Aorta (tissue), 5 donors: ENCODE measurements around the gene CXCL16. TPM values are rescaled to one million over a fixed set of nuclear protein-coding genes. Genes with fewer than 3 reads are reported as not detected.
A peak's percentile ranks its signal among the peaks of the same experiment; 100 is the strongest.

Experiments used
- ATAC-seq: fragments of 200-7000 bp; cut with Tn5 transposase; one replicate; pipeline ENCODE4 v1.9.1; 2022; ENCODE audit warnings: moderate library complexity; ENCODE audit not compliant: low FRiP score
- DNase-seq, 2 donors: peaks; one replicate each; pipeline ENCODE4 v3.0.0-alpha.2; 2020
- H3K27ac ChIP-seq, 2 donors: one replicate each; pipeline ENCODE4 v1.5.1; 2013; ENCODE audit warnings: low read length in 2 of 2, mild to moderate bottlenecking in 2 of 2, moderate library complexity in 2 of 2, control low read depth in 1 of 2, inconsistent platforms in 1 of 2, low read depth in 1 of 2
- H3K27me3 ChIP-seq, 2 donors: one replicate each; pipeline ENCODE4 v1.6.1; 2013; ENCODE audit warnings: control low read depth in 1 of 2, low read length in 1 of 2, mild to moderate bottlenecking in 1 of 2, moderate library complexity in 1 of 2; ENCODE audit not compliant: insufficient read depth in 2 of 2, control insufficient read depth in 1 of 2
- H3K36me3 ChIP-seq, 2 donors: one replicate each; pipeline ENCODE4 v1.6.1; 2013; ENCODE audit warnings: control low read depth in 1 of 2, low read length in 1 of 2, mild to moderate bottlenecking in 1 of 2; ENCODE audit not compliant: insufficient read depth in 2 of 2, control insufficient read depth in 1 of 2
- H3K4me1 ChIP-seq, 2 donors: one replicate each; pipeline ENCODE4 v1.6.1; 2013; ENCODE audit warnings: low read length in 2 of 2, control low read depth in 1 of 2, mild to moderate bottlenecking in 1 of 2, moderate library complexity in 1 of 2; ENCODE audit not compliant: insufficient read depth in 2 of 2, control insufficient read depth in 1 of 2
- H3K4me3 ChIP-seq, 2 donors: one replicate each; pipeline ENCODE4 v1.5.1; 2013; ENCODE audit warnings: low read length in 2 of 2, control low read depth in 1 of 2, mild to moderate bottlenecking in 1 of 2
- H3K9me3 ChIP-seq: one replicate; pipeline ENCODE4 v1.6.1; 2013; ENCODE audit warnings: mild to moderate bottlenecking, low read length; ENCODE audit not compliant: control insufficient read depth
- WGBS, 2 donors: extraction: QIAGEN DNeasy Blood & Tissue Kit; methylation state at CpG; one replicate each; pipeline ENCODE4 v1.1.7; 2013; 5-methylcytosine and 5-hydroxymethylcytosine counted together
- intact Hi-C, 2 donors: fragments of 100-400 bp; cut with DNase I; formaldehyde crosslinking; loops; one replicate each; pipeline versions ENCODE4 v1.14.2 to v1.15.0; 2022
- long read RNA-seq, 2 donors: library from polyadenylated mRNA; unstranded; transcript quantifications; one replicate each; pipeline ENCODE4 v2.0.0, GENCODE V29; 2020 to 2021
- polyA plus RNA-seq, 2 donors: library from polyadenylated mRNA; stranded (reverse); fragments of 200-250 nt; gene quantifications; one replicate each; pipeline ENCODE4 v1.2.3, GENCODE V29; 2013
- total RNA-seq, 2 donors: library from RNA; stranded (reverse); fragmentation: NEBNext Ultra II Directional; extraction: Animal tissue kit (Norgen Biotek cat#: 25700); gene quantifications; one replicate each; pipeline ENCODE4 v1.2.1, GENCODE V29; 2021
- donor health status: healthy with polysubstance abuse.
- donor health status: Bipolar disorder and iron deficiency.
- donor health status: DM: no; HTN: no; CAD: no.
- donor health status: DM: no; HTN: no; CAD: no.
- donor health status: DM: yes; HTN: yes; CAD: no.

Gene CXCL16
- 10 to 100 TPM; 35.9 to 64.0 TPM for total RNA-seq
- polyA plus RNA-seq = 10 to 100 TPM; 11.0 to 33.7 TPM
- long read RNA-seq, donor 1, transcript CXCL16-203 (5 exons, 1,668 nt) = minor isoform, 19 of 220 reads
- long read RNA-seq, donor 1, transcript CXCL16-201 (6 exons, 2,222 nt) = major isoform, 163 of 220 reads
- long read RNA-seq, donor 1, partial matches to known transcripts = 37 of 220 reads
- long read RNA-seq, donor 1, other reads (novel, unspliced or antisense) = 1 of 220 reads
- long read RNA-seq, donor 2, transcript CXCL16-201 (6 exons, 2,222 nt) = major isoform, 49 of 70 reads
- long read RNA-seq, donor 2, transcript CXCL16-203 (5 exons, 1,668 nt) = minor isoform, 7 of 70 reads
- long read RNA-seq, donor 2, partial matches to known transcripts = 13 of 70 reads
- long read RNA-seq, donor 2, other reads (novel, unspliced or antisense) = 1 of 70 reads

DNA sequence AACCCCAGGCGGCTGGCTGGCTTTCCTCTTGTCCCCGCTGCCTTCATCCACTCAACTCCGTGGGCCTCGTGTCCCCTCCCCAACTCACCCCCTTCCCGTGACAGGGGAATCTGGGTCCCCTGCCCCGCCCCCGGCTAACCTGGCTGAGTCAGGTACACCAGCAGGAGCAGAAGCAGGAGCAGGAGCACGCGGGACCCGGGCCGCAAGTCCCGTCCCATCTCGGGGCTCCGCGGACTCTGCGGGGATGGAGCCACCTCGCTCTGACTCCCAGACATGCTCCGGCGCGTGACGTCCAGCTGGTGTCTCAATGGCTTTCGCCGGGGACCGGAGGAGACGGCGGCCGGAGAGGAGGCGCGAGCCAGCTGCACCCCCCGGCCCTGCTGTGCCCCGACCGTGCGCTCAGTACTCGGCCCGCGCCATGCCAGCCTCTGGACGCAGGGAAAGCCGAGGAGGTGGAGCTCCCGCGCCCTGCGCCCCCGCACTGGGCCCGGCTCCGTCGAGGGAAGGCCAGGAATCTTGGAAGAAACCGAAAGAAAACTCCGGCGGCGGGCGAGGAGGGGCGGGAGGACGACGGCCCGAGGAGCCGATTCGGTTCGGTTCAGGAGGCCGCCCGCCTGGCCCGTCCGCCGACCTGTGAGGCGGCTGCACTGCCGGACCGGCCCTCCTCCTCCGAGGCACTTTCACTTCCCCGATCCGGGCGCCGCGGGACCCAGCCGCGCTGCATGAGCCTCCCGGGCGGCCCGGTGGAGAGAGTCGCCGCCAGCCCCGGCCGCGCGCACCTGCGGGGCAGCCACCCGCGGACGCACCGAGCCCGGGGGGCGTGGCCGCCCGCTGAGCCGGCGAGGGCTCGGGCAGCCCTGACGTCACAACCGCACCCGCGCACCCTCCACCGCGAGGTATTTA is at the start of gene CXCL16, which contains the start of gene ZMYND15:
Gene CXCL16, minus strand, starts transcription at position 807 of the 903 bp plus-strand sequence. Its CDS starts 589 bp downstream, at position 218.
Gene ZMYND15, plus strand, starts transcription at position 712 of the 903 bp plus-strand sequence. CDS start 716 bp downstream, outside the sequence.
- Histone ChIP-seq H3K9me3 (no peaks in the 10 kb centered on the region), H3K4me3 (peak within 1 kb of the TSS; percentile 61 to 62), H3K36me3 (no peaks in the 10 kb centered on the region), H3K27me3 (no peaks in the 10 kb centered on the region), H3K27ac (no peak within 1 kb of the TSS), H3K4me1 (no peaks in the 10 kb centered on the region)
- ATAC-seq (peak; percentile 70), DNase-seq (peak; percentile 78 to 90)
- intact Hi-C loops = loop anchor here (5.0 to 10.0 kb wide), 3 partner anchors 45 to 158 kb away; partner anchors contain the start of genes C17orf107 (in 1 of the 2), GLTPD2 (in 1 of the 2) and VMO1 (in 1 of the 2)
- 0% methylated on average over 72 to 100 of the region's 100 CpGs for WGBS, 2 donors

DNA sequence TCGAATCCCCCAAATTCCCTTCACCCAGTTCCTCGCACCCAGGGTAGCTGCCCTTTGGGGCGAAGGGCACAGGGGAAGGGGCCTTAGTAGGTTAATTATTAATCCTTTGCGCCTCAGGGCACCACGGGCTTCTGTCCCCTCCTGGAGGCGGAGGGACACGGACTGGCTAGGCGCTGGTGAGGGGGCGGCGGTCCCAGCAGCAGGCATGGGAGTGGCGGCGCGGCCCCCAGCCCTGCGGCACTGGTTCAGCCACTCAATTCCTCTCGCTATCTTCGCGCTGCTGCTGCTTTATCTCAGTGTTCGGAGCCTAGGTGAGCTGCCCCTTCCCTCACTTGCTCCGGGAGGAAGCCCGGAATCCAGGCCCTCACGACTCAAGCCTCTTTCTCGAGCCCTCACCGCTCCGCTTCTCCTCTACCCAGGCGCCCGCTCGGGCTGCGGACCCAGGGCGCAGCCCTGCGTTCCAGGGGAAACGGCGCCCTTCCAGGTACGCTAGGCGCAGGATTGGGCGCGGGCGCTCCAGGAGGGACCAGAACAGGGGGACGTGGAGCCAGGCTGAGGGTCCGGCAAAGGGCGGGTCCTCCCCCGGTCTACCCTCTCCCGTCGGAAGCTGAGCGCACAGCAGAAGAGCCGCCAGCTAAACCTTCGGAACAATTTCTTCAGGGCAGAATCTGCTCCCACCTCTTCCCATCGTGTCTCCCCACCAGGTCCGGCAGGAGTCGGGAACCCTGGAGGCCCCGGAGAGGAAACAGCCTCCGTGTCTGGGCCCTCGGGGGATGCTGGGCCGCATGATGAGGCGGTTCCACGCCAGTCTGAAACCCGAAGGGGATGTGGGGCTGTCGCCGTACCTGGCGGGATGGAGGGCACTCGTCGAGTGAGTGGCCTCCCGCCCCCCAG is 49.3 kb upstream of the CXCL16 start, which contains the start of gene GLTPD2:
Gene GLTPD2, plus strand, starts transcription at position 158 of the 894 bp plus-strand sequence. Its CDS starts 48 bp downstream, at position 206.
- peak within 1 kb of the TSS in 1 of 2 donors; percentile 93 for H3K27ac ChIP-seq
- H3K36me3 ChIP-seq = no peaks in the 10 kb centered on the region
- no peaks in the 10 kb centered on the region for H3K4me1 ChIP-seq
- intact Hi-C loops = loop anchor here (2.0 to 10.0 kb wide), 3 partner anchors 54 to 100 kb away; partner anchors contain the start of genes MED11 (in 2 of the 2), CXCL16 (in 1 of the 2) and ZMYND15 (in 1 of the 2)
- no peaks in the 10 kb centered on the region for H3K9me3 ChIP-seq
- peak within 1 kb of the TSS; percentile 50 to 80 for H3K4me3 ChIP-seq
- WGBS, 2 donors = 38 to 41% methylated on average over 62 of the region's 62 CpGs
- H3K27me3 ChIP-seq = no peaks in the 10 kb centered on the region
- ATAC-seq (no peak), DNase-seq (no peak)

DNA sequence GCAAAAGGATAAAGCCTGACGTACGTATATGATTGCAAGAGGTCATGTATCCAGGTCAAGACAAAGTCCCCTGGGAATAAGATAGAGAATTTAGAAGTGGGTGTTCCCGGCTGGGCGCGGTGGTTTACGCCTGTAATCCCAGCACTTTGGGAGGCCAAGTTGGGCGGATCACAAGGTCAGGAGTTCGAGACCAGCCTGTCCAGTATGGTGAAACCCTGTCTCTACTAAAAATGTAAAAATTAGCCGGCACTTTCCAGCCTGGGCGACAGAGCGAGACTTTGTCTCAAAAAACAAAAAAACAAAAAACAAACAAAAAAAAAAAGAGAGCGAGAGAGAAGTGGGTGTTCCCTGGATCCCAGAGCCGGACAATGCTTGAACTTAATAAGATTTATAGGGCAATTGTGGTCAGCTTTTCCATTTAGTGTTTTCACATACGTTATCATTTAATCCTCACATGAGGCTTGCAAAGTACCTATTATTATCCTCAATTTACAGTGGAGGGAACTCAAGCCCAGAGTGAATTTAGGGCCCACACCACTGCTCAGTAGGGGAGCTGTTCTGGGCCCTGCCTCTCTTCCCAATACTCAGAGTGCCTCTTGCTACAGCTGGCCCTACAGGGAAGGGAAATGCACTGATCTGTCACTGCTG is 48.6 kb upstream of the CXCL16 start:
- H3K4me3 ChIP-seq = no peak overlapping the region
- WGBS, 2 donors = 87 to 92% methylated on average over 14 of the region's 14 CpGs
- no peaks in the 10 kb centered on the region for H3K9me3 ChIP-seq
- H3K27ac ChIP-seq = no peak overlapping the region
- H3K36me3 ChIP-seq = no peaks in the 10 kb centered on the region
- intact Hi-C loops = loop anchor here (2.0 to 10.0 kb wide), 3 partner anchors 53 to 101 kb away; partner anchors contain the start of genes MED11 (in 2 of the 2), CXCL16 (in 1 of the 2) and ZMYND15 (in 1 of the 2)
- no peaks in the 10 kb centered on the region for H3K27me3 ChIP-seq
- DNase-seq (no peak), ATAC-seq (no peak)
- no peaks in the 10 kb centered on the region for H3K4me1 ChIP-seq

DNA sequence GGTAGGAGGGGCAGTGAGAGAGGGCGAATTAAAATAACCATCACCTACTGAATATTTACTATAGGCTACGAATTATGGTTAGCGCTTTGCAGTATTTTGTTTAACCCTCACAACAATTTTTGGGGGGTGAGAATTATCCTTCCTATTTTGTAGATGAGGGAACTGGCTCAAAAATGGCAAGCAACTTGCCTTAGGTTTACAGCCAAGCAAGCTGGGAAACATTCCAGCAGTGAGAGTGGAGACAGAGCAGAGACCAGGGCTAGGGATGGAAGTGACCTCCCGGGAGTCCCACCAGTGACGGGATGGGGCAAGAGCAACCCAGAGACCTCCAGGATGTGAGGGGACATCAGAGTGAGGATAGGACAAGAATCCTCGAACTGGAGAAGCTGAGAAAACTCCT is 46.8 kb upstream of the CXCL16 start:
- intact Hi-C loops = loop anchor here (2.0 to 10.0 kb wide), 3 partner anchors 52 to 102 kb away; partner anchors contain the start of genes MED11 (in 2 of the 2), CXCL16 (in 1 of the 2) and ZMYND15 (in 1 of the 2)
- Histone ChIP-seq H3K4me3 (no peak overlapping the region), H3K27ac (no peak overlapping the region), H3K36me3 (no peaks in the 10 kb centered on the region), H3K9me3 (no peaks in the 10 kb centered on the region), H3K4me1 (no peaks in the 10 kb centered on the region), H3K27me3 (no peaks in the 10 kb centered on the region)
- ATAC-seq (no peak), DNase-seq (no peak)
- WGBS, 2 donors = 4 to 7% methylated on average over 6 of the region's 6 CpGs

- H3K27ac ChIP-seq = no peak within 1 kb of the TSS
Observed at GRCh38 chr17:4786106-4786511, 46.4 kb upstream of the CXCL16 start, which contains the start of gene VMO1. TSS of gene VMO1 (minus strand) at chr17:4786364. CDS start at chr17:4786352, 12 bp downstream.

GRCh38 chr17:4785311-4786105 is 45.8 kb upstream of the CXCL16 start:
- Histone ChIP-seq H3K4me1 (no peaks in the 10 kb centered on the region), H3K9me3 (no peaks in the 10 kb centered on the region), H3K36me3 (no peaks in the 10 kb centered on the region), H3K4me3 (no peak overlapping the region), H3K27me3 (no peaks in the 10 kb centered on the region), H3K27ac (no peak overlapping the region)
- 7 to 8% methylated on average over 61 of the region's 61 CpGs for WGBS, 2 donors
- intact Hi-C loops = loop anchor here (2.0 to 10.0 kb wide), 3 partner anchors 51 to 103 kb away; partner anchors contain the start of genes MED11 (in 2 of the 2), CXCL16 (in 1 of the 2) and ZMYND15 (in 1 of the 2)
- no peak for DNase-seq
- no peak for ATAC-seq

More at GRCh38 chr17:4786106-4786511, 46.4 kb upstream of the CXCL16 start, which contains the start of gene VMO1:
- no peaks in the 10 kb centered on the region for H3K4me1 ChIP-seq
- H3K4me3 ChIP-seq = no peak within 1 kb of the TSS
- H3K36me3 ChIP-seq = no peaks in the 10 kb centered on the region
- peak in 1 of 2 donors; percentile 64 for DNase-seq
- intact Hi-C loops = loop anchor here (2.0 to 10.0 kb wide), 3 partner anchors 51 to 103 kb away; partner anchors contain the start of genes MED11 (in 2 of the 2), CXCL16 (in 1 of the 2) and ZMYND15 (in 1 of the 2)
- no peaks in the 10 kb centered on the region for H3K9me3 ChIP-seq
- no peaks in the 10 kb centered on the region for H3K27me3 ChIP-seq
- WGBS, 2 donors = 3 to 4% methylated on average over 24 of the region's 24 CpGs
- no peak for ATAC-seq
